Tibial artery (tissue), 4 donors: ENCODE results near the gene DENND5B.

Experiments
- DNase-seq, 2 donors: peaks; one replicate each; pipeline ENCODE4 v3.0.0-alpha.2; 2019
- H3K27ac ChIP-seq, 2 donors: fragments of 200-600 bp; sonication (generic) in 1 of 2; 1 replicate in 1 of 2; 2 replicates in 1 of 2; pipeline ENCODE4 v1.5.1; 2018 to 2019; ENCODE audit warnings: mild to moderate bottlenecking in 1 of 2
- H3K27me3 ChIP-seq, 2 donors: fragments of 200-600 bp; sonication (generic) in 1 of 2; one replicate each; pipeline versions ENCODE4 v1.5.1 to v1.6.0; 2016 to 2019
- H3K36me3 ChIP-seq, 3 donors: fragments of 200-600 bp; sonication (generic) in 2 of 3; one replicate each; pipeline ENCODE4 v1.5.1; 2016 to 2019; ENCODE audit warnings: mild to moderate bottlenecking in 2 of 3
- H3K4me1 ChIP-seq, 4 donors: fragments of 200-600 bp; sonication (generic) in 2 of 4; 1 replicate in 3 of 4; 2 replicates in 1 of 4; pipeline ENCODE4 v1.5.1; 2016 to 2019
- H3K4me3 ChIP-seq, 2 donors: fragments of 200-600 bp; sonication (generic) in 1 of 2; 1 replicate in 1 of 2; 2 replicates in 1 of 2; pipeline ENCODE4 v1.5.1; 2018 to 2019; ENCODE audit warnings: mild to moderate bottlenecking in 2 of 2
- H3K9me3 ChIP-seq, 3 donors: fragments of 200-600 bp; sonication (generic) in 1 of 3; one replicate each; pipeline ENCODE4 v1.5.1; 2016 to 2019
- intact Hi-C: fragments of 100-400 bp; cut with DNase I; formaldehyde crosslinking; loops from one replicate; pipeline ENCODE4 v1.15.0; 2023; ENCODE audit warnings: low total_unique reads
- TF ChIP-seq, protein P1 (sequence below), 2 experiments: fragments of 200-600 bp in 1 of 2; fragments of 450-650 bp in 1 of 2; IDR thresholded peaks; one replicate each; pipeline ENCODE4 v1.5.1; 2017 to 2019; ENCODE audit warnings: antibody characterized with exemption in 2 of 2, mild to moderate bottlenecking in 1 of 2, moderate library complexity in 1 of 2

DENND5B gene

DNA sequence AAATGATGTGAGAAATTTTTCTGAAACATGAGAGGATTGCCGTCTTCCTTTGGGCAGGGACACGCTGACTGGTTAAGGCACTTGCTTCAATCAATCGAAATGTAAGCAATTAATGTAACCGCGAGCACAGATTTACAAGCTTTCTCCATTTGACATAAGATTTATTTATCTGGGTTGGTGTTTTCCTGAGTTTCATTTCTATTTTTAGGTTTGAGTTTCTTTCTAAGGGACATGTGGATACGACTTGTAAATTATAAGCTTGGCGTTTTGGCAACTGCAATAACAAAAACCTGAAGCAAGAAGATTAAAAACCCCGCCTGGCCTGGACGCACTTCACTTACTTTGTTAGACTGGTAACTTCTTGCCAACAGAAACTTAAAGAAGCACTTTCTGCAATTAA is 244.7 kb downstream of the DENND5B start:
- Histone ChIP-seq H3K27me3 (no peaks in the 10 kb centered on the region), H3K4me1 (peaks cover 0 to 5% (median 0%) of the 10 kb centered on the region in 4 donors), H3K36me3 (no peaks in the 10 kb centered on the region), H3K4me3 (no peak overlapping the region), H3K27ac (no peak overlapping the region), H3K9me3 (no peaks in the 10 kb centered on the region)
- intact Hi-C loops: no loop called here
- DNase-seq: no peak
- TF ChIP-seq, protein P1, sequence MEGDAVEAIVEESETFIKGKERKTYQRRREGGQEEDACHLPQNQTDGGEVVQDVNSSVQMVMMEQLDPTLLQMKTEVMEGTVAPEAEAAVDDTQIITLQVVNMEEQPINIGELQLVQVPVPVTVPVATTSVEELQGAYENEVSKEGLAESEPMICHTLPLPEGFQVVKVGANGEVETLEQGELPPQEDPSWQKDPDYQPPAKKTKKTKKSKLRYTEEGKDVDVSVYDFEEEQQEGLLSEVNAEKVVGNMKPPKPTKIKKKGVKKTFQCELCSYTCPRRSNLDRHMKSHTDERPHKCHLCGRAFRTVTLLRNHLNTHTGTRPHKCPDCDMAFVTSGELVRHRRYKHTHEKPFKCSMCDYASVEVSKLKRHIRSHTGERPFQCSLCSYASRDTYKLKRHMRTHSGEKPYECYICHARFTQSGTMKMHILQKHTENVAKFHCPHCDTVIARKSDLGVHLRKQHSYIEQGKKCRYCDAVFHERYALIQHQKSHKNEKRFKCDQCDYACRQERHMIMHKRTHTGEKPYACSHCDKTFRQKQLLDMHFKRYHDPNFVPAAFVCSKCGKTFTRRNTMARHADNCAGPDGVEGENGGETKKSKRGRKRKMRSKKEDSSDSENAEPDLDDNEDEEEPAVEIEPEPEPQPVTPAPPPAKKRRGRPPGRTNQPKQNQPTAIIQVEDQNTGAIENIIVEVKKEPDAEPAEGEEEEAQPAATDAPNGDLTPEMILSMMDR (IDR thresholded peaks at IDR 0.05): no peak

GRCh38 chr12:31343139-31343538 is 247.8 kb downstream of the DENND5B start:
- no peaks in the 10 kb centered on the region for H3K36me3 ChIP-seq
- intact Hi-C loops: no loop called here
- no peak for DNase-seq
- H3K27ac ChIP-seq: no peak overlapping the region
- H3K4me1 ChIP-seq: peaks cover 0 to 5% (median 0%) of the 10 kb centered on the region in 4 donors
- H3K4me3 ChIP-seq: no peak overlapping the region
- TF ChIP-seq, protein P1 (IDR thresholded peaks at IDR 0.05): no peak
- H3K27me3 ChIP-seq: no peaks in the 10 kb centered on the region
- H3K9me3 ChIP-seq: no peaks in the 10 kb centered on the region

- Histone ChIP-seq H3K4me1 (peaks cover 0 to 5% (median 0%) of the 10 kb centered on the region in 4 donors), H3K27ac (no peak overlapping the region), H3K27me3 (no peaks in the 10 kb centered on the region), H3K36me3 (no peaks in the 10 kb centered on the region), H3K4me3 (no peak overlapping the region), H3K9me3 (no peaks in the 10 kb centered on the region)
- intact Hi-C loops: no loop called here
- no peak for DNase-seq
- TF ChIP-seq, protein P1 (IDR thresholded peaks at IDR 0.05): no peak
Observed at GRCh38 chr12:31342286-31342685, 248.7 kb downstream of the DENND5B start.

DNA sequence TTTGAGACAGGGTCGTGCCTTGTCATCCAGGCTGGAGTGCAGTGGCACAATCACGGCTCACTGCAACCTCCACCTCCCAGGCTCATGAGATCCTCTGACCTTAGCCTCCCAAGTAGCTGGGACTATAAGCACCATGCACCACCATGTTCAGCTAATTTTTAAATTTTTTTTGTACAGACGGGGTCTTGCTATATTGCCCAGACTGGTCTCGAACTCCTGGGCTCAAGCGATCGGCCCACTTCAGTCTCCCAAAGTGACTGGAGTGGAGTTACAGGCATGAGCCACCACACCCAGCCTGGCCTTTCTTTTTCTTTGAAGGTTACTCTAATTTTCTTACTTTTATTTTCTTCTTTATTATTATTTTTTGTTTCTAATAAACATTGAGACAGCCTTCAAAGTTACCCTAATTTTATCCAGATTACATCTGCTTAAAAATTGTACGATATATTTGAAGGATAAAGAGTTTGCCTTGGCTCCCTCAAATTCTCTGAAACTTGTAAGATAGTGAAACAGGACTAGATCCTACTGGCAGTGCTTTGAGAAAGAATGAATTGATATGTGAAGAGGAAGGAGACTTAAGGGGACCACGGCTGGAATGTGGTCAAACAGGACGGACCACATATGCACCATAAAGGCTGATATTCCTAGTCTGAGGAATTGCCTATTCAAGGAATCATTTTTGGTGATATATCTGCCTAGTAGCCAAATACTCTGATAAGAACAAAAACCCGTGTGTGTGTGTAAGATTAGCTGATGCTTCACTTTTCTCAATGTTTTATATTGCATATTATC is 250.9 kb downstream of the DENND5B start:
- intact Hi-C loops: no loop called here
- Histone ChIP-seq H3K36me3 (no peaks in the 10 kb centered on the region), H3K27ac (no peak overlapping the region), H3K4me3 (no peak overlapping the region), H3K4me1 (no peaks in the 10 kb centered on the region), H3K9me3 (no peaks in the 10 kb centered on the region), H3K27me3 (no peaks in the 10 kb centered on the region)
- DNase-seq: no peak
- TF ChIP-seq, protein P1 (IDR thresholded peaks at IDR 0.05): no peak

DNA sequence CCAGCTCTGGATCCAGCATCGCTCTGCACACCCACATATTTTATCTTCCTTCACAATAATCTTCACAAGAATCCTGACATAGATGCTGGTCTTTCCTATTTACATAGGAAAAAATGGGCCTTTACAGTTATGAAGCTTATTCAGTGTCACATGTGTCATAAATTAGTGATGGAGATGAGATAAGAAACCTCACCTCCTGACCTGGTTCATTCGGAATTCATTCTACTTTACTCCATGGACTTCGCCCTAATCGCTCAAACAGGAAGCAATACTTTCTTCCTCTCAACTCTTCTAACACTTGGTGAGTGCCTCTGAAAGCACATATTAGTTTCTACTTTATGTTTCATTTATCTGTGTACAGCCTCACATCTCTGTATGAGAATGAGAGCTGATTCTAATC is 253.0 kb downstream of the DENND5B start:
- H3K27me3 ChIP-seq: no peaks in the 10 kb centered on the region
- no peaks in the 10 kb centered on the region for H3K4me1 ChIP-seq
- H3K27ac ChIP-seq: no peak overlapping the region
- intact Hi-C loops: no loop called here
- H3K9me3 ChIP-seq: no peaks in the 10 kb centered on the region
- no peaks in the 10 kb centered on the region for H3K36me3 ChIP-seq
- H3K4me3 ChIP-seq: no peak overlapping the region
- DNase-seq: no peak
- TF ChIP-seq, protein P1 (IDR thresholded peaks at IDR 0.05): no peak
